Measurements from ENCODE around the gene MYH7. TPM values are rescaled to one million over a fixed set of nuclear protein-coding genes. Genes with fewer than 3 reads are reported as not detected.
"Not testable (repeated sequence)": the region's sequence is repeated elsewhere in the genome, so short reads cannot be mapped to it uniquely, and the experiment has no call there.

Gene MYH7
- polyA plus RNA-seq, 10 donors: 165 to 1,219 (median 676) TPM

DNA sequence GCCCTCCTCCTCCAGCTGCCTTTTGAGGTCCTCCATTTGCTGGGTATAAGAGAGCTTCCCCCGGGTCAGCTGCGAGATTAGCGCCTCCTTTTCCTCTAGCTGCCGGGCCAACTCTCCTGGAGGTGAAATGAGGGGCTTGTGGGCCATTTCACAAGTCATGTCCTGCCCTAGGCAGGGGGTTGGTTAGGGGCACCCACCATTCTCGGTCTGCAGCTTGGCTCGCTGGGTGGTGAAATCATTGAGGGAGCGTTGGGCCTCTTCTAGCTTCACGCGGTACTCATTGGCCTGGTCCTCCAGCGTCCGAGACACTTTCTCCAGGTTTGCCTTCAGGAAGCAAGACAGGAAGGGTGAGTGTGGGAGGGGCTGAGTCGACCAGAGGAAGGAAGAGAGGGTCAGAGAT lies 46.1 kb downstream of the MYH7 start:
- DNase-seq: no peak

DNA sequence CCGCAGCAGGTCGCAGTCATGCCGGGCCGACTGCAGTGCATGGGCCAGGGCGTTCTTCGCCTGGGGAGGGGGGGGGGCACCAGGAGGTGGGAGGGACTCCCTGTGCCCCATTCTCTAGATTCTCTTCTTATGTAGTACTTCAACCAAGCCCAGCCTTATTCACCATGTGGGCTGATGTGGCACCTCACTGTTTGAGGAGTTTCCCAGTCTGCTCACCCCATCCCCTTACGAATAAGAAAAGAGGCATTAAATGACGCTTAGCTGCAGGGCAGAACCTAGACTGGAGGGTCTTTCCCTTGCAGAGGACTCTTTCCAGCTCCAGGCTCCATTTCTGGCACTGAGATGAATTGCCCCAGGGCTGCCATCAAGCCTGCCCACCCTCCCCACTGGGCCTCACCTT lies 46.5 kb downstream of the MYH7 start:
- DNase-seq: no peak

DNA sequence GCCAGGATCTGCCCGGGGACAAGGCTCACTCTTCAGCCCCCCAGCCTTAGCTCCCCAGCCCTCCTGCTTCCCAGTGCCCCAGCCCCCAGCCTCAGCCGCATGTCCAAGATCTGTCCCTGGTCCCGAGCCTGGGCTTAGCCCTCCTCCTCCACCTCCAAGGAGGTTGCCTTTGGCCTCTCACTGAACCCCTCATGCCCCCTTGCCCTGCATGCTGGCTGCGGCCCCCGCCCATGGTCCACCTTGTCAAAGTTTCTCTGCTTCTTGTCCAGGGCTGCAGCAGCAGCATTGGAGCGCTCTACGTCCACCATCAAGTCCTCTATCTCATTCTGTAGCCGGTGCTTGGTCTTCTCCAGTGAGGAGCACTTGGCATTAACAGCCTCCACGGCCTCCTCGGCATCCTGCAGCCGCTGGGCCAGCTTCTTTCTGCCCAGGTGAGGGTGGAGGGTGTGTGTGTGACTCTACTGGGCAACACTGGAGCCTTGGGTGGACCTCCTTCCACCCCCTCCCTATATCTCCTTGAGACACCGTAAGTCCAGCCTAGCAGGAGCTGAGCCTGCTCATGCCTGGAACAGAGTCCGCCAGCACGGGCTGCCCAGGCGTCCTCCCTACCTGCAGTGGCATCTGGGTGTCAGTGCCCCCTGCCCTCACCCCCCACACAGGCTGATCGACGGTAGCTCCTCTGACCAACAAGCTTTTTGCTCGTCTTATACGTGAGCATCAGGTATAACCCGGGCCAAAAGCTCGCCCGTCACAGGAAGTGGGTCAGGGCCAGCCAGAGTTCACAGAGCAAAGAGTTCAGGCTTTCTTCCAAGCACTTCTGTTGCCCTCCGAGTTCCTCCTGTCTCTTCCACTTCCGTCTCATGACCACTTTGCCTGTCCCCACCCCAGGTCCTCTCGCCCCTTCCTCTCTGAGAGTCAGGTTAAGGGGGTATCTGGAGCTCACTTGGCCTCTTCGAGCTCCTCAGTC lies 47.3 kb downstream of the MYH7 start:
- DNase-seq: no peak

DNA sequence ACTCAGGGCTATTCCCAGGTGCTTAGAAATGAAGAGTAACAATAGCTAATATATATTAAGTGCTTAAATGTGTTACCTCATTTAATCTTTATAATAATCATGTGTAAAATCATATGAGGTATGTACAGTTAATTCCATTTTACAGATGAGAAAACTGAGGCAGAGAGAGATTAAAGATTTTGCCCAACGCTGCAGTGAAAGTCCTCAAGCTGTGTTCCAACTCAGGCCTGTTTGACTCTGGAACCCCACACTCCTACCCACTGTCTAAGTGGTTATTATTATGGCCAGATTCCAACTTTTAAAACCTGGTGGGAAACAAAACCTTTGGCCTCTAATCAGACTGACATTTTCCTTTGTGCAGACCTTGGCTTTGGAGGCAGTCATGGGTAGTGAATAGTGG lies 48.5 kb downstream of the MYH7 start:
- DNase-seq: no peak

DNA sequence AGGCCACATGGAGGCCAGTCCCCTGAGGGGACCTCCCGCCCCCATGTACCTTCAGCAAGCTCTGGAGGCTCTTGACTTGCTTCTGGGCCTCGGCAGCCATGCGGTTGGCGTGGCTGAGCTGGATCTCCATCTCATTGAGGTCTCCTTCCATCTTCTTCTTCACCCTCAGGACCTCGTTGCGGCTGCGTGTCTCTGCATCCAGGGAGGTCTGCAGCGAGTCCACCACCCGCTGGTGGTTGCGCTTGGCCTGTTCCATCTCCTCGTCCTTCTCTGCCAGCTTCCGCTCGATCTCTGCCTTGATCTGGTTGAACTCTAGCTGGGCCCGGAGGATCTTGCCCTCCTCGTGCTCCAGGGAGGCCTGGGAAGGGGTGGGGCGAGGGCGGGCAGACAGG lies 49.2 kb downstream of the MYH7 start:
- not testable (repeated sequence) for DNase-seq

DNA sequence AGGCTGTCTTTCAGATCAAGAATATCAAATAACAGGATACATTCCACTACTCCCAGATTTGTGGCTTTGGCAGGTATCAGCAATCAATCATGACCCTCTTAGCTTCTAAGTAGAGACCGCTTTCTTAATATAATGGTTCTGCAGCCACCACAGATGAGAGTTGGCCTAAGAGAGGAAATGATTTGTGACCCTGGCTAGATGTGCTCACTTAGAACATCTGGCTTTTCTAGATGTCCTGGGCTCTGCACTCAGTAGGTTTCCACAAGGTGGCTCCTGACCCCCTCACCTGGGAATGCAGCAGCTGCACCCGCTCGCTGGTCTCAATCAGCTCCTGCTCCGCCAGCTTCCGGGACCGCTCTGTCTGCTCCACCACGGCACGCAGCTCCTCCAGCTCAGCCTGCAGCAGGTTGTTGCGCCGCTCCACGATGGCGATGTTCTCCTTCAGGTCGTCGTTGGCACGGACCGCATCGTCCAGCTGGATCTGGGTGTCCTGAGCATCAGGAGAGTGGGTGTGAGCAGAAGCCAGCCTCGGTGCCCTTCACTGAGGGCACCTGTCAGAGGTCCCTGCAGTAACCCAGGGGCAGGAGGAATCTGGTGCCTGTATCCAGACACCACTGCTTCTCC lies 49.7 kb downstream of the MYH7 start:
- DNase-seq: no peak

DNA sequence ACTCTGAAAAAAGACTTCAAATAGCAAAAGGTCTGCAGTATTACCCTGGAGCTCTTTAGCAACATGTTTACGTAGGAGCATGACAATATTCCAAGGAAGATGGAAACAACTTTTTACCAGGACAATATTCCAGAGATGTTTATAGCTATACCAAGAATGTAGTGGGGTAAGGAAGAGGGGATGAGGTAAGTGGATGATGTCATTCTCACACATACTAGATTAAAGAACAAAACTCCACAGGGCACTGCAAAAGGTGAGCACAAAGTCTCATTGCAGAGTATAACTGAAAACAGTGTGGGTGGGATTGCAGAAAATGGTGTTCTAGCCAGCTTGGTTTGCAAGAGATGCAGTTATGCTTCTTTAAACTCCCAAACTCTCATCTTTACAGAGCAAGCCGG lies 50.2 kb downstream of the MYH7 start:
- DNase-seq: no peak

DNA sequence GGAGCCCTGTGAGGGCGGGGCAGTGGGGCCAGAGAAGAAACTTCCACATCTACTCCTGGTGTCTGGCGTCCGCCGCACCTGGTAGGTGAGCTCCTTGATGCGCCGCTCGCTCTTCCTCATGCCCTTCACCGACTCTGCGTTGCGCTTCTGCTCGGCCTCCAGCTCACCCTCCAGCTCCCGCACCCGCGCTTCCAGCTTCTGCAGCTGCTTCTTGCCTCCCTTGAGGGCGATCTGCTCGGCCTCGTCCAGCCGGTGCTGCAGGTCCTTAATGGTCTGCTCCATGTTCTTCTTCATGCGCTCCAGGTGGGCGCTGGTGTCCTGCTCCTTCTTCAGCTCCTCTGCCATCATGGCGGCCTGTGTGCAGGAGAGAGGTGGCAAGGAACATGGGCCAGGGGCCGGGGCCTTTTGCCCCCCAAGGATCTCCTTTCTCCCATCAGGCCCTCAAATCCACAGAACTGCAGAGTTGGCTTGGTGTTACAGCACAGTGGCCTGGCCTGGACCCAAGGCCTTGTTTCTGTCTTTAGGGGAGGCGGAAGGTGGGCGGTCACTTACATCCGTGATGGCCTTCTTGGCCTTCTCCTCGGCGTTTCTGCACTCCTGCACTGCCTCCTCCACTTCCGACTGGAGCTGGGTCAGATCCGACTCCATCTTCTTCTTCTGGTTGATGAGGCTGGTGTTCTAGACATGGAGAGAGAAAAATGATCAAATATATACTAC lies 50.9 kb downstream of the MYH7 start:
- no peak for DNase-seq

DNA sequence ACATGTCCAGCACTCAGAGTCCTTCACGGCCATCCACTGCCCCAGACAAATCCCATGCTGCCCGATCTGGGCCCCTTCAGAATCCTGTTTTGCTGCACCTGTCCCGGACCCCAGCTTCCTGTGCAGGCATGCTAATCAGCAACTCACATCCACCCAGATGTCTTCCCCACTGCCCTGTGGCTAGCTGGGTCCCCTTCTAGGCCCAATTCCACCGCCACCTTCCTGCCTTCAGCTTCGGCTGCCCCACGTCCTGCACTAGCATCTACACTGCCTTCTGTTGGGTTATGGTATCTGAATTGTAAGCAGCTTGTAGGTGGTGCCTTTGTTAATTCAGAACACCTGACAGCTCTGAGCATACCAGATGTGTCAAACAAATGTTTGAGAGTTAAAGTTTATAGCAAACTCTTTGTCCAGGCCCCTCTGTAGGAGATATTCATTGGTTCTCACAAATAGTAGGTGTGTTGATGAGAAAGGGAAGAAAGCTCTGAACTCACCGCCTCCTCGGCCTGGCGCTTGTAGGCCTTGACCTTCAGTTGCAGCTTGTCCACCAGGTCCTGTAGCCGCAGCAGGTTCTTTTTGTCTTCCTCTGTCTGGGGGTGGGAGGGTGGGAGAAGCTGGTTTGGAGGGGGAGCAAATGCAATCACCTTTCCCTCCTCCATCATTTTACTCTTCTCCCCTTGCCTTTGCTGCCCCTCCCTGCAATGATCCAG lies 52.6 kb downstream of the MYH7 start:
- DNase-seq: no peak

DNA sequence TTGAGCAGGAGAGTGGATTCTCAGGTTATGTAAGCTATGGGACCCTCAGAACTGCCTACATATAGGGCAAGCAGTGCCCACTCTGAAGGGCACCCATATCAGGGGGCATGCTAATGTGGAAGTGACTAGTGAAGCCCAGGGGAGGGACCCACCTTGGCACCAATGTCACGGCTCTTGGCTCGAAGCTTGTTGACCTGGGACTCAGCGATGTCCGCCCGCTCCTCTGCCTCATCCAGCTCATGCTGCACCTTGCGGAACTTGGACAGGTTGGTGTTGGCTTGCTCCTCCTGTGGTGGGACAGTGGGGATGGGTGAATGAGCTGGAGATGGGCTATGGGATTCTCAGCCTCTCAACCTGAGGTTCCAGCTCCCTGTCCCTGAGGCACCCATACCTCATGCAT lies 53.2 kb downstream of the MYH7 start:
- no peak for DNase-seq

DNA sequence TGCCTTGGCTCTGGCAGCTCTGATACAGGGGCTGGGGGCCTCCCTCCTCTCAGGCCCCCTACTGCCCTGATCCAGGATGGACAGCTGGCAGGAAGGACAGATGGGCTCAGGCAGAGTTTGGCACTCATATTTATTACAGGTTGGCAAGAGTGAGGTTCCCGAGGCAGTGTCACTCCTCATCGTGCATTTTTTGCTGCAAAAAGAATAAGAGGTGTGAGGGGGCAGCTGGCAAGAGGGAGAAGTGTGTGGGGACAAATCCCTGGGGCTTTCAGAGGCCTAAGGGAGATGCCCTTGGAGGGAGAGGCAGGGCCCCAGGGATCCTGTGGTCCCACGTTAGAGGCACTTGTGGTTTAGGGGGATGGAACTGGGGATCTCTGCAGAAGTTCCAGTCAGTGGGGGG lies 53.6 kb downstream of the MYH7 start:
- no peak for DNase-seq

DNA sequence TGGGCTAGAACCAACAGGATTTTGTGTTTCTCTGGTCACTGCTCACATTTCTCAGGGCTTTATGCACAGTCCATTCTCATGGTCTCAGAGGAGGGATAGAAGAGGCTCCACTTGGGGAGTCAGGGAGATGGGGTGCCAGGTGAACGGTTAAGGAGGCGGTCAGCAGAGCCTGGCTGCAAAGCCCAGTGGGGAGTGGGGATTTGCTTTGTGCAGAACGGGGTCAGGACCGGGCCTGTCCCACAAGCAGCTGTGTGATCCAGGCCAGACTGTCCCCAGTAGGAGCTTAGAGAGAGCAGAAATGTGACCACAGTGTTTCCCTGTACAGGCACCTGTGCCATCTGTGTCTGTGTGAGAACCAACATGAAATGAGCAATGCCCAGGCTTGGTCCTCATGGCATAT lies 54.5 kb downstream of the MYH7 start:
- DNase-seq: no peak

DNA sequence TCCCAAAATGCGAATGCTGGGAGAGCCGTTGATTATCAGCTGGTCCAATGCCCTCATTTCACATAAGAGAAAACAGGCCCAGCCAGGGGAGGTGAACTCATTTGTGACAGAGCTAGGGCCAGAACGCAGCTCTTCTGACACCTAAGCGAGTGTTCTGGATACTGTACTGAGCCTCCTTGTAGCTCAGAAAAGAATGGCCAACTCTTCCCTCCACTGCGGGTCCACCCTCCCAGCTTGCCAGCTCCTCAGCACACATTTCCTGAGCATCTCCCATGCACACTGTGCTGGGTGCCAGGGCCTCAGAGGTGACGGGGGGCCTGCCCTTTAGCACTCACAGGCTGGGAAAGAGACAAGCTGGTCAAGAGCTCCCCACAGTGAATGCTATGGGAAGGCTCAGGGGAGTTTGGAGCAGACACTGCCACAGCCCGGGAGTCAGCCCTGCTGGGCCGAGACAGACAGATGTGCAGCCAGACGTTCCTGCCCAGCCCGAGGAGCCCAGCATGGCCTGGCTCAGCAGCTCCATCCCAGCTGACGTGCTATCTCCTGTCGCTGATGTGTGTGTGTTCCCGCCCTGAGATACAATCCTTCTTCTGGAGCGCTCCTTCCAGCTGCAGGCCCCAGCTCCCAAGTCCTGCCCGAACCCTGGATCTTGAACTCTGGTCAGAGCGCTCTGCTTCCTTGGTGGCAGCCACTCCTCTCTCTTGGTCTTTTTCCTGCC lies 55.1 kb downstream of the MYH7 start:
- DNase-seq: peak in 1 of 3 donors; percentile 58

DNA sequence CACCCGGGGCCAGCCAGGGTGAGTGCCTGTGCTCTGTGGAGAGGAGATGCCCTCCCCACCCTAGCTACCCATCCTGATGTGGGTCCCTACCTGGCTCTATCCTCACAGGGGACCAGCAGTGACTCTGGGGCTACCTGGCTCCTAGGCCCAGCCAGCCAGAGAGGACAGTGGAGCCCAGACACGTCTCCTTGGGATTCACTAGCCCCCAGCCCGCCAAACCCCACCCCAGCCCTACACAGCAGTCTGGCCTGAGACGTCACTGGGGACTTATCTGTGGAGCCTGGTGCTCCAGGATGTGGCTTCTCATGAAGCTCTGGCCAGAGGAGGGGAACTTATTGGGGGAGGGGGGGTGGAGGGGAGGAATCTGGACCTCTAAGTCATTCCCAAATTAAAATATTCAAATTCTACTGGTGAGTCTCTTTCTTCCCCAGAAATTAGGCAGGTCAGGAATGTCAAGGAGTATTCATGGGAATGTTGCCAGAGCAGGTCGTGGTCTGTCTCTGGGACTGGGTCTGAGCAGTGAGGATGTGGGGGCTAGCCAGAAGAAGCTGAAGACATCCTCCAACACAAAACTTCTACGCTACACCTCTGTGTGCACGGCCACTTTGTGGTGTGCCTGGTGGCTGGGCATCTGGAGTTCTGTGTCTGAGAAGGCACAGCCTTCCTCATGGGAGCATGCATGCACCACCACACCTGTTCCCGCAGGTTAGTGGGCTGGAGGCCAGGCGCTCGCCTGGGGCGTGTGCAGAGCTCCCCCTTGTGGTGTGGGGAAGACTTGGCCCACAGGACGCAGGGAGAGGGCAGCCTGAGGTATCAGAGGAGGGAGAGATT lies 55.9 kb downstream of the MYH7 start:
- peak in 2 of 3 donors; percentile 53 to 55 for DNase-seq

DNA sequence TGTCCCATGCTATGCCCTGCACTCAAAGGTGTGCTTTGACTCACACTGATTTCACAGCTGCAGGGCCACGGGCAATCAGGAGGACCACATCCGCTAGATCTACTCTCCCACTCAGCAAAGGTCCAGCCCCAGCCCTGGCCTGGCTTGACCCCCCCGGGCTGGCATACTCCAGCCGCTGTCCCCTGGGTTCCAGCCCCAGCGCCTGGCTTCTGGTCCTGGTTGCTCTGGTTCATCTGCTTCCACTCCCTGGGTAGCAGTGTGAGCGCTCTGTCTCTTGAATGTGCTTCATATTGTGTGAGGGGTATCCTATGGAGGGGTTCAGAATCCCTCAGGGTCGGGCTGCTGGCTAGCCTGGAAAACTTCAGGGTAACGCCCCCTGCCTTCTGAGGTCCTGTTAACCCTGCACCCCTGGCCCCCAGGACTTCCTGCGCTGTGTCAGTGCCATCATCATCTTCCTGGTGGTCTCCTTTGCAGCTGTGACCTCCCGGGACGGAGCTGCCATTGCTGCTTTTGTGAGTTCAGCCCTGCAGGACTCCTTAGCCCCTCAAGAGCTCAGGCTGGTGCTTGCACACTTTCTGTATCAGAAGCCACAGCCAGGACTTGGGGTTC lies 56.7 kb downstream of the MYH7 start:
- no peak for DNase-seq

DNA sequence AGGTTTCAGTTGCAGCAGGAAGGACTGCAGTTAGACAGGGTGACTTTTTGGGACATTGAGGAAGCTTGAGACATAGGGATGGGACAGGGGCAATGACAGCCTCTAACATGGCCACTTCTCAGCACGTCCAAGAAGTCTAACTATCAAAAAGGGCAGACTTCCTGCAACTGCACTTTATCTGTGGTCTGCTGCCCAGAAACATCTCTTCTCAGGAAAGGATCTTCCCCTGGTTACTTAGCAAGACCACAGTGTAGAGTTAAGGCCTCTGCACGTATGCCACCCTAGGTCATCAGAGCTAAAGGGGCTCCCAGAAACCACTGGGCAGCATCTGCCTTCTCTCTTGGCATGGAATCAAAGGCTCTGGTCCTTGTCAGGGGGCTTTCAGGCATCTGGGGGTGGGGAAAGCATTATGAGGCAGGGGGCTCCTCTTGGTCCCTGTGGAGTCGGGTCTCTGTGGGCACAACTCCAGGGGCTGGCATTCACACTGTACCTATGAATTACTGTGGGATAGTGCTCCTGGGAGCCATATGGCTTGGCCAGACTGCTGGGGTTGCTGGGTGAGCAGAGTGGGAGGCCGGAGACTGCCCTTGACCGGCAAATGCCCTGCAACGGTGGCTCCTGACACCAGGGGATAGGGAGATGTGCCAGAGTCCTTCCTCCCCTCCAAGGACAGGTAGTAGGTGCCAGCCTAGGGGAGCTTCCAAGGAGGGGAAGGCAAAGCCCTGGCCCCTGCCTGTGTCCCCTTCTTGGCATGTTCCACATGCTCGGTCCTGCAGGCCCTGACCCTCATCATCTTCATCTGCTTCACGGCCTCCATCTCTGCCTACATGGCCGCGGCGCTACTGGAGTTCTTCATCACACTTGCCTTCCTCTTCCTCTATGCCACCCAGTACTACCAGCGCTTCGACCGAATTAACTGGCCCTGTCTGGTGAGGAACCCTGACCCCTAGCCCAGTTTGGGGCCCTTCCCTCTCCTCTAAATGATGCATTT lies 57.6 kb downstream of the MYH7 start:
- no peak for DNase-seq

DNA sequence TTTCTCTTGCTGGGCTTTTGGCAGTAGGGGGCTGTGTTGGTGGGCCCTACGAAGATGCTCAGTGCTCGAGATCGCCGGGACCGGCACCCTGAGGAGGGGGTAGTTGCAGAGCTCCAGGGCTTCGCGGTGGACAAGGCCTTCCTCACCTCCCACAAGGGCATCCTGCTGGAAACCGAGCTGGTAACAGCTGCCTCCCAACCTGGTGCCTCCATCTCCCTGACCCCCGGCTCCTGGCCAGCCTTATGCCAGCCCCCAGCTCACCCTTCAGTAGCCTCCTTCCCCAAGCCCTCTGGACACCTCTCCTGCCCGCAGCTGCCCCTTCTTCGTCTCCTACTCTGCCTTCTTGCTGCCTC lies 58.3 kb downstream of the MYH7 start:
- no peak for DNase-seq

DNA sequence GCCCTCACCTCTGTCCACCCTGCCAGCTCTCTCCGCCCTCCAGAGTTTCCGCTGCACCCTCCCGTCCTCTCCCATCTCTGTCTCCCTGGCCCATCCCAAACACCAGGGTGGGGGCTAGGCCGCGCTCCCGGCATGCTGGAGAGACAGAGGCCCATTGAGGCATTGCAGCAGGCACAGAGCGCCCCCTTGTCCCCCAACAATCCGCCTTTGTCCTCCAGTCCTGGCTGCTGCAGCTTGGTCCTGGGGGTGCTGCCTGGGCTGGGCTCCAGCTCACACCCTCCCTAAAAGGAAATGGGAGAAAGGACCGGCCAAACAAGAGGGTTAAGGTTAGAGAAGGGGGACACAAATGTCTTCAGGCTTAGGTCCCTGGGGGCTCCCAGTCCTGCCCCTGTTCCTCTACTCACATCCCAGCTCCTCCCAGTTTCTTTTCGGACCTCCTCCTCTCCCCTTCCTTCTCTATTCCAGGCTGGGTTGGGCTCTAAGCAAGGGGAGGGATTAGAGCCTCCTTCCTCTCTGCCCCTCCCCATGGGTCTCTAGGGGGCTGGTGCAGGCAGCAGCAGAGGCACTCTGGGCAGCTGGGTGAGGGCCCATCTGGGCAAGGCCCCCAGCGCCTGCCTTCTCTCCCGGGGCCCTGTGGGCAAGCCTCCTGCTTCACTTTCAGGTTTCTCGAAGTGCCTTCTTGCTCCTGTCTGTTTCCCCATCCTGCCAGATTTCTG lies 58.8 kb downstream of the MYH7 start, which contains the start of gene CMTM5:
TSS of gene CMTM5 (plus strand) at position 565 of the 716 bp plus-strand sequence. CDS start 206 bp downstream, outside the sequence.
- DNase-seq: peak in 2 of 3 donors; percentile 33 to 63
